Right kidney (tissue), 9 donors: ENCODE measurements around the gene LIMK2.
"Not testable (repeated sequence)": the region's sequence is repeated elsewhere in the genome, so short reads cannot be mapped to it uniquely, and the experiment has no call there.

Experiments used
- DNase-seq: peaks from one replicate; pipeline ENCODE4 v3.0.0-alpha.2; 2016
- long read RNA-seq, 8 donors: transcript quantifications; one replicate each; lab custom pipeline, GENCODE V29; 2026

LIMK2 gene
- long read RNA-seq, donor 1, partial matches to known transcripts: 0 of 4 reads
- long read RNA-seq, donor 1, other reads (novel, unspliced or antisense): 0 of 4 reads
- long read RNA-seq, donor 2, partial matches to known transcripts: 7 of 8 reads
- long read RNA-seq, donor 2, other reads (novel, unspliced or antisense): 0 of 8 reads
- long read RNA-seq, donor 3, partial matches to known transcripts: 0 of 3 reads
- long read RNA-seq, donor 3, other reads (novel, unspliced or antisense): 0 of 3 reads
- long read RNA-seq, donor 4, partial matches to known transcripts: 5 of 8 reads
- long read RNA-seq, donor 4, other reads (novel, unspliced or antisense): 0 of 8 reads
- long read RNA-seq, donor 5, partial matches to known transcripts: 0 of 4 reads
- long read RNA-seq, donor 5, other reads (novel, unspliced or antisense): 0 of 4 reads
- long read RNA-seq, donor 6, partial matches to known transcripts: 26 of 29 reads
- long read RNA-seq, donor 6, other reads (novel, unspliced or antisense): 0 of 29 reads
- long read RNA-seq, donor 7, partial matches to known transcripts: 0 of 9 reads
- long read RNA-seq, donor 7, other reads (novel, unspliced or antisense): 0 of 9 reads
- long read RNA-seq, donor 8, partial matches to known transcripts: 0 of 5 reads
- long read RNA-seq, donor 8, other reads (novel, unspliced or antisense): 0 of 5 reads

- peak; percentile 89 for DNase-seq
Measured at GRCh38 chr22:31211862-31212730, at the start of gene LIMK2. Gene LIMK2, plus strand, starts transcription at chr22:31212298. Its CDS starts 111 bp downstream, at chr22:31212409.

GRCh38 chr22:31170971-31171370 is 41.1 kb upstream of the LIMK2 start:
- no peak for DNase-seq

- not testable (repeated sequence) for DNase-seq
Measured at GRCh38 chr22:31171734-31172133, 40.4 kb upstream of the LIMK2 start.

- no peak for DNase-seq
Measured at GRCh38 chr22:31173386-31174145, 38.5 kb upstream of the LIMK2 start.

GRCh38 chr22:31176923-31177322 is 35.2 kb upstream of the LIMK2 start:
- no peak for DNase-seq

- DNase-seq: no peak
Measured at GRCh38 chr22:31177420-31178162, 34.5 kb upstream of the LIMK2 start.

- DNase-seq: no peak
Measured at GRCh38 chr22:31178859-31179258, 33.2 kb upstream of the LIMK2 start.

- DNase-seq: no peak
Measured at GRCh38 chr22:31179345-31179744, 32.8 kb upstream of the LIMK2 start.

GRCh38 chr22:31184015-31184414 is 28.1 kb upstream of the LIMK2 start:
- DNase-seq: no peak

GRCh38 chr22:31185056-31185455 is 27.0 kb upstream of the LIMK2 start:
- DNase-seq: no peak

- DNase-seq: no peak
Measured at GRCh38 chr22:31187627-31188026, 24.5 kb upstream of the LIMK2 start.

GRCh38 chr22:31192513-31192912 is 19.6 kb upstream of the LIMK2 start:
- DNase-seq: no peak

GRCh38 chr22:31193092-31193491 is 19.0 kb upstream of the LIMK2 start:
- no peak for DNase-seq

GRCh38 chr22:31194681-31195080 is 17.4 kb upstream of the LIMK2 start:
- not testable (repeated sequence) for DNase-seq

- no peak for DNase-seq
Measured at GRCh38 chr22:31199187-31199586, 12.9 kb upstream of the LIMK2 start.

- DNase-seq: not testable (repeated sequence)
Measured at GRCh38 chr22:31204352-31204984, 7.6 kb upstream of the LIMK2 start.

- DNase-seq: not testable (repeated sequence)
Measured at GRCh38 chr22:31205059-31205458, 7.0 kb upstream of the LIMK2 start.

GRCh38 chr22:31206460-31206859 is 5.6 kb upstream of the LIMK2 start:
- not testable (repeated sequence) for DNase-seq

GRCh38 chr22:31206896-31207687 is 5.0 kb upstream of the LIMK2 start:
- DNase-seq: no peak
